HFF-Myc (cell line): ENCODE measurements around the gene TESK2.

Source experiments
- DNase-seq: peaks from one replicate; pipeline ENCODE4 v3.0.0-alpha.2; 2011; ENCODE audit warnings: low read depth; ENCODE audit errors: extremely low read depth
- H3K4me3 ChIP-seq: replicated peaks from 2 replicates; pipeline ENCODE4 v1.5.1; 2011; ENCODE audit warnings: low read depth, mild to moderate bottlenecking, control low read depth, low read length
- TF ChIP-seq, protein P1 (sequence below): IDR thresholded peaks from 2 replicates; pipeline ENCODE4 v1.5.1; 2012; ENCODE audit warnings: mild to moderate bottlenecking, low read depth, low read length, control low read depth; ENCODE audit errors: missing control alignments

Gene TESK2

DNA sequence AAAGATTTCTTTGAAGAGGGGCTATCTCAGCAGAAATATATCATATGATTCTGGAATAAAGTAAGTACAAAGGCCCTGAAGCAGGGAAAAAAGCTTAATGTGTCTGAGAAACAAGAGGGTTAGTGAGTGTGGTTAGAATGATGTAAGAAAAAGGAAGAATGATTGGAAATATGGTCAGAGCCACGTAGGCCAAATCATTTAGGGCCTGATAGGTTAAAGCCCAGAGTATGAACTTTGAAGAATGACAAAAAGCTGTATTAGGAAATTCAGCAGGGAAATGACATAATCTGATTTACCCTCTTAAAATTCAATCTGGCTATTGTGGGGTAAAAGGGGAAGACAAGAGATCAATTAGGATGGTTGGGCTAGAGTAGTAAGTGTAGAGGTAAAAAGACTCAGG, 81.7 kb downstream of the TESK2 start:
- TF ChIP-seq, protein P1, sequence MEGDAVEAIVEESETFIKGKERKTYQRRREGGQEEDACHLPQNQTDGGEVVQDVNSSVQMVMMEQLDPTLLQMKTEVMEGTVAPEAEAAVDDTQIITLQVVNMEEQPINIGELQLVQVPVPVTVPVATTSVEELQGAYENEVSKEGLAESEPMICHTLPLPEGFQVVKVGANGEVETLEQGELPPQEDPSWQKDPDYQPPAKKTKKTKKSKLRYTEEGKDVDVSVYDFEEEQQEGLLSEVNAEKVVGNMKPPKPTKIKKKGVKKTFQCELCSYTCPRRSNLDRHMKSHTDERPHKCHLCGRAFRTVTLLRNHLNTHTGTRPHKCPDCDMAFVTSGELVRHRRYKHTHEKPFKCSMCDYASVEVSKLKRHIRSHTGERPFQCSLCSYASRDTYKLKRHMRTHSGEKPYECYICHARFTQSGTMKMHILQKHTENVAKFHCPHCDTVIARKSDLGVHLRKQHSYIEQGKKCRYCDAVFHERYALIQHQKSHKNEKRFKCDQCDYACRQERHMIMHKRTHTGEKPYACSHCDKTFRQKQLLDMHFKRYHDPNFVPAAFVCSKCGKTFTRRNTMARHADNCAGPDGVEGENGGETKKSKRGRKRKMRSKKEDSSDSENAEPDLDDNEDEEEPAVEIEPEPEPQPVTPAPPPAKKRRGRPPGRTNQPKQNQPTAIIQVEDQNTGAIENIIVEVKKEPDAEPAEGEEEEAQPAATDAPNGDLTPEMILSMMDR = no peak
- H3K4me3 ChIP-seq = no peak overlapping the region
- DNase-seq = no peak

DNA sequence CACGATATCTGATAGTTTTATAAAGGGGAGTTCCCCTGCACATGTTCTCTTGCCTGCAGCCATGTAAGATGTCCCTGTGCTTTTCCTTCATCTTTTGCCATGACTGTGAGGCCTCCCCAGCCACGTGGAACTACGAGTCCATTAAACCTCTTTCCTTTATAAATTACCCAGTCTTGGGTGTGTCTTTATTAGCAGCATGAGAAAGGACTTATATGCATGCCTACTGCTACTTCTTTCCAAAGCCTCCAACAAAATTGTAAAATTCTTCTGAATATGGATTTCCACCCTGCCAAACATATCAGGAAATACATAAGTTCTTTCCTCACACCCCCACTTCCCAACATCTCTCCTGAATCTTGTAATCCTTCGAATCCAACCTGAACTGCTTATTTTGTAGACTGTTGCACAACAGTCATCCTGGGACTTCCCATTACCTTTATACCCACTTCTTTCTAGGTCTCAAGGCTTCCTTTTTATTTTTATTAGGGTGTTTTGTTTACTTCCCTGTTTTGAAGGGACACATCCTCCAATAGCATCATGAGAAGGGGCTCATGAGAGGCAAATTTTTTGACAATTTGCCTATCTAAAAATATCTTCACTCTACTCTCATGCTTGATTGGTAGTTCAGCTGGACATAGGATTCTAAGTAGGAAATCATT, 83.2 kb downstream of the TESK2 start:
- TF ChIP-seq, protein P1 = no peak
- no peak for DNase-seq
- no peak overlapping the region for H3K4me3 ChIP-seq

DNA sequence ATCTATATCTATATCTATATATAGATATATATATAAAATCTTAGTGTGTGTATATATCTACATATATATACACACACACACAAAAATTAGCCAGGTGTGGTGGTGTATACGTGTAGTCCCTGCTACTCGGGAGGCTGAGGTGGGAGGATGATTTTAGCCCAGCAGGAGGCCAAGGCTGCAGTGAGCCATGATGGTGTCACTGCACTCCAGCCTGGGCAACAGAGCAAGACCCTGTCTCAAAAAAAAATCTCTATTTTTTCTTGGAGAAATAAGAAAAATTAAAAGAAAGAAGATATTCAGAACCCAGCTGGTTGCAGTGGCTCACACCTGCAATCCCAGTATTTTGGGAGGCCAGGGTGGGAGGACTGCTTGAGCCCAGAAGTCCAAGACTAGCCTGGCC, 85.3 kb downstream of the TESK2 start:
- no peak for DNase-seq
- TF ChIP-seq, protein P1 = no peak
- no peak overlapping the region for H3K4me3 ChIP-seq

DNA sequence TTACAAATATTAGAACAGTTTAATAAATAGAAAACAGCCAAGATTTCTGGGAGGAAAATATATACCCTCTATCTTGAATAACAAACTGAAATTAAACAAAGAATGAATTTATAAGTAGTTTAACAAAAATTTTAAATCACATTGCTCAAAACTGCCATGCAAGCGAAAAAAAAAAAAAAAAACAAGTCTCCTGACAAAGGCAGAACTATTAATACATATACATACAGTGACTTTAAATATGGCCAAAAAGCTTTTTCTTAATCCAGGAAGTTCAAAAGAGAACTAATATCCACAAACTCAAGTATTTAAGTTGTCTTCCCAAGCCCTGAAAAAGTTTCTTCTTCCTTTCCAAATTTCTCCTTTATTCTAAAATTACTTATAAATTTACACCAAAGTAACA, 87.2 kb downstream of the TESK2 start:
- TF ChIP-seq, protein P1 = no peak
- no peak overlapping the region for H3K4me3 ChIP-seq
- no peak for DNase-seq

DNA sequence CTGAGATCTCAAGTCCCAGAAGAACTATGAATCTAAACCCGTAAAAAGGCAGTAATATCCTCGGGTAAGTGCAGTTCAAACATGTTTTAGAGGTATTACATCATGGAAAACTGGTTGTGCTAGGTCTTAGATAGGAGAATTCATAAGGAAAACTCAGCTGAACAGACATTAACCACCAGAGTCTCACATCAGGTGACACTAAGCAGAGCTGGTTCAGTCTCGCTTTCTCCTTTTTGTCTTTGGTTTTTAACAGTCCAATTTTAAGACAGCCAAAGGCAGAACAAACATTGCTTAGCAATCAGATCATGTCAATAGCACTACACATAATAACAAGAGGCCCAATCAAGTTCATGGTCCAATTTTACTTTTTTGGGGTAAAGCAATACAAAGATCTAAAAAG, 87.7 kb downstream of the TESK2 start:
- DNase-seq = no peak
- H3K4me3 ChIP-seq = no peak overlapping the region
- TF ChIP-seq, protein P1 = no peak

DNA sequence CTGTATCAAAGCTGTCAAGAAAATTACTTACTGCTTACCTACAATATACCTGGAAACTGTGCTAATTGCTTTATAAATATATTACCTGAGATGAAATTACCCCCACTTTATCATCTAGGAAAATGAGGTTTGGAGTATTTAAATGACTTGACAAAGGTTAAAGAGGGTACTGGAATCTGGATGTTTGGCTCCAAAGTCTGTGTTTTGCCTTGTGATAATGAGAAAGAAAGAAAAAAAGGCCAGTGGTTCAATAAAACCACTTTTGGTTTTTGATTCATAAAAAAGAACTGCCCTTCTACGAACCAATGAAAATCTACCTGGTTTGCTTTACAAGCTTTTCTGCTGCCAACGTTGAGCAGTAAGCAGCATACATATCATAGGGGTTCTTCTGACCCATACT, 89.4 kb downstream of the TESK2 start:
- TF ChIP-seq, protein P1 = no peak
- no peak overlapping the region for H3K4me3 ChIP-seq
- DNase-seq = no peak

DNA sequence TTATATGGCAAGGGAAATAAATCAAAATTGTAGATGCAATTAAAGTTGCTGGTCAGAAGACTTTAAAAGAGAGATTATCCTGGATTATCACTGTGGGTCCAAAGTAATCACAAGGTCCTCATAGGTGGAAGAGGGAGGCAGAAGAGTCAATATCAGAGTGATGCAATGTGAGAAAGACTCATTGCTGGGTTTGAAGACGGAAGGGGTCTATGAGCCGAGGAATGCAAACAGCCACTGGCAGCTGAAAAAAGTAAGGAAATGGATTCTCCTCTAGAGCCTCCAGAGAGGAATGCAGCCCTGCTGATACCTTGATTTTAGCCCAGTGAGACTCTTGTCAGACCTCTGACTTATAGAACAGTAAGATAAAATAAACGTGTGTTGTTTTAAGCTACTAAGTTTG, 90.9 kb downstream of the TESK2 start:
- TF ChIP-seq, protein P1 = no peak
- H3K4me3 ChIP-seq = no peak overlapping the region
- DNase-seq = no peak
